Measurements from ENCODE around the gene SYCE1L.
"Not testable (repeated sequence)": the region's sequence is repeated elsewhere in the genome, so short reads cannot be mapped to it uniquely, and the experiment has no call there.

SYCE1L gene, protein sequence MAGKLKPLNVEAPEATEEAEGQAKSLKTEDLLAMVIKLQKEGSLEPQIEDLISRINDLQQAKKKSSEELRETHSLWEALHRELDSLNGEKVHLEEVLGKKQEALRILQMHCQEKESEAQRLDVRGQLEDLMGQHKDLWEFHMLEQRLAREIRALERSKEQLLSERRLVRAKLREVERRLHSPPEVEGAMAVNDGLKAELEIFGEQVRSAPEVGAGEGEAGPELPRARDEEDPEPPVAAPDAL

DNA sequence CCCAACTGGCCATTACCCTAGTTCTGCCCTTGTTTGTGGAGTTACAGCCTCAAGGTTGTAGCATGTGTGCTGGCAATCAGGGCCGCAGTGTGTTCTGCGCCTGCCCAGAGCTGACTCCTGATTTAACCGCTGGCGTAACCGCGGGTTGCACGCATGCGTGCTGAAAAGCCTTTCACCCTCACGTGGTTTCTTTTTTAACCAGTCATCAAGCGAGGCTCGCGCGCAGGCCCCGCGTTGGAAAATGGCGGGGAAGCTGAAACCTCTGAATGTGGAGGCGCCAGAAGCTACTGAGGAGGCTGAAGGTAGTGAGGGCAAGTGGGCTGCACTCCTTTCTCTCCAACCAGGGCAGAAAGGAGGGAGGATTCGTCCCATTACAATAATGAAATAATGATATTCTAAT is at the start of gene SYCE1L:
Gene SYCE1L (plus strand): TSS at position 198 of the 400 bp plus-strand sequence. CDS start 44 bp downstream, at position 242.
- TF ChIP-seq, protein P1, sequence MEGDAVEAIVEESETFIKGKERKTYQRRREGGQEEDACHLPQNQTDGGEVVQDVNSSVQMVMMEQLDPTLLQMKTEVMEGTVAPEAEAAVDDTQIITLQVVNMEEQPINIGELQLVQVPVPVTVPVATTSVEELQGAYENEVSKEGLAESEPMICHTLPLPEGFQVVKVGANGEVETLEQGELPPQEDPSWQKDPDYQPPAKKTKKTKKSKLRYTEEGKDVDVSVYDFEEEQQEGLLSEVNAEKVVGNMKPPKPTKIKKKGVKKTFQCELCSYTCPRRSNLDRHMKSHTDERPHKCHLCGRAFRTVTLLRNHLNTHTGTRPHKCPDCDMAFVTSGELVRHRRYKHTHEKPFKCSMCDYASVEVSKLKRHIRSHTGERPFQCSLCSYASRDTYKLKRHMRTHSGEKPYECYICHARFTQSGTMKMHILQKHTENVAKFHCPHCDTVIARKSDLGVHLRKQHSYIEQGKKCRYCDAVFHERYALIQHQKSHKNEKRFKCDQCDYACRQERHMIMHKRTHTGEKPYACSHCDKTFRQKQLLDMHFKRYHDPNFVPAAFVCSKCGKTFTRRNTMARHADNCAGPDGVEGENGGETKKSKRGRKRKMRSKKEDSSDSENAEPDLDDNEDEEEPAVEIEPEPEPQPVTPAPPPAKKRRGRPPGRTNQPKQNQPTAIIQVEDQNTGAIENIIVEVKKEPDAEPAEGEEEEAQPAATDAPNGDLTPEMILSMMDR (IDR thresholded peaks at IDR 0.05; ENCODE audit: low read depth, low read length, missing control alignments) = no peak
- H3K27me3 ChIP-seq (replicated peaks) = no peaks in the 10 kb centered on the region
- no peak for DNase-seq
- peaks cover 20% of the 10 kb centered on the region for H3K36me3 ChIP-seq (replicated peaks)
- no peak within 1 kb of the TSS for H3K27ac ChIP-seq
- no peak within 1 kb of the TSS for H3K4me3 ChIP-seq (ENCODE audit: low read depth, low read length)
- in situ Hi-C loops (cut with HindIII; ENCODE audit: low pct_ligation_motif_present, low sequenced_read_pairs) = no loop called here

DNA sequence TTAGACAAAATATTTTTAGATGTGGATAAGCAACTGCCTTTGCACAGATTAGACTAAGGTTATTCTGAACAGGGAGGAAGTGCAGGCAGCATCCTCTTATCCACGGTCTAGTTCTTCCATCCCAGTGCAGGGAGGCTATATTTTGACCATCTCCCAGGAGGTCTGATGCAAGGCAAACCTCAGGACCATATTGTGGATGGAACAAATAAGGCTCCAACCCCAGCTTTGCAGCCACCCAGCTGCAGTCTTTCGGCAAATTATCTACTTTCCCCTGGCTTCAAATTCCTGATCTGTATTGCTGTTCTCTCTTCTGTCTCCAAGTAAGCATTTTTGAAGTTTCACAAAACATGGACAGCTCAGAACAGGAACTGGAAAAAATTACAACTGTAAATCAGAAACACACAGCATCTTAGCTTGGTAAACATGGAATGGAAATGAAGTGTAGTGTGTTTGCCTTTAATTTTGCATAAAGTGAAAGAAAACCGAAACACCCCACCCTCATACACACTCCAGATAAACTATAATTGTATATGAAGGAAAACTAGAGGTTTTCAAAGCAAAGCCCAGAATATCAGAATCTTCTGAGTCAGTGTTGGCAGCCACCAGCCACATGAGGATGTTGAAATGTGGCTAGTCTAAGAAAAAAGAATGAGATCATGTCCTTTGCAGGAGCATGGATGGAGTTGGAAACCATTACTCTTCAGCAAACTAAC is 41.7 kb upstream of the SYCE1L start:
- Histone ChIP-seq H3K27ac (no peak overlapping the region), H3K36me3 (replicated peaks) (no peaks in the 10 kb centered on the region), H3K27me3 (replicated peaks) (no peaks in the 10 kb centered on the region), H3K4me3 (ENCODE audit: low read depth, low read length) (no peak overlapping the region)
- DNase-seq = no peak
- in situ Hi-C loops (cut with HindIII; ENCODE audit: low pct_ligation_motif_present, low sequenced_read_pairs) = no loop called here
- TF ChIP-seq, protein P1 (IDR thresholded peaks at IDR 0.05; ENCODE audit: low read depth, low read length, missing control alignments) = no peak

DNA sequence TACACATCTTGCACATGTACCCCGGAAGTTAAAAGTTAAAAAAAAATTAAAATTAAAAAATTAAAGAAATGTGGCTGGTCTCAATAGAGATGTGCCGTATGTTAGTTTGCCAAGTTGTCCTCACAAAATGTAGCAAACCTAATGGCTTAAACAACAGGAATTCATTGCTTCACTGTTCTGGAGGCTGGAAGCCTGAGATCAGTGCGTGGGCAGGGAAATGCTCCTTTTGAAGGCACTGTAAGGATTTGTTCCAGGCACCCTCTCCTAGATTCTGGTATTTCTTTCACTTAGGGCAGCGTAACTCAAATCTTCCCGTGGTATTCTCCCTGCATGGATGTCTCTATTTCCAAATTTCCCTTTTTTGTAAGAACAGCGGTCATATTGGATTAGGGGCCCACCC is 40.9 kb upstream of the SYCE1L start:
- Histone ChIP-seq H3K4me3 (ENCODE audit: low read depth, low read length) (no peak overlapping the region), H3K27ac (no peak overlapping the region), H3K27me3 (replicated peaks) (no peaks in the 10 kb centered on the region), H3K36me3 (replicated peaks) (no peaks in the 10 kb centered on the region)
- DNase-seq = no peak
- in situ Hi-C loops (cut with HindIII; ENCODE audit: low pct_ligation_motif_present, low sequenced_read_pairs) = no loop called here
- TF ChIP-seq, protein P1 (IDR thresholded peaks at IDR 0.05; ENCODE audit: low read depth, low read length, missing control alignments) = no peak

DNA sequence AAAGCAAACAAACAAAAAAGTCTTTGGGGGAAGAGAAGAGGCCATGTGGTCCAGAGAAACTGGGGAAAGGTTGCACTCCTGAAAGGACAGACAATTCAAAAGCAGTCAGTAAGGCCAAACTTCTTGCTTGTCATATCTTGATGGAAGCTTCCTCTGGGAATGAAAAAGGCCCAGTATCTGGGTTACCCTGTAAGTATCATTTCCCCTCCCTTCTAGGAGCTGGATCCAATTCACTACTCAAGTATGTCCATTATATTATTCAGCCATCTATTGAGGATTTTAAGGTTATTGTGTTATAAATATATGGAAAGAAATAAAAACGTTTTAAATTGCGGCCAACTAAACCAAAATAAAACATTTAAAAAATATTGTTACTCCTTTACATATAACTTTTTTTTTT is 34.2 kb upstream of the SYCE1L start:
- Histone ChIP-seq H3K27me3 (replicated peaks) (no peaks in the 10 kb centered on the region), H3K27ac (no peak overlapping the region), H3K4me3 (ENCODE audit: low read depth, low read length) (no peak overlapping the region), H3K36me3 (replicated peaks) (no peaks in the 10 kb centered on the region)
- TF ChIP-seq, protein P1 (IDR thresholded peaks at IDR 0.05; ENCODE audit: low read depth, low read length, missing control alignments) = no peak
- in situ Hi-C loops (cut with HindIII; ENCODE audit: low pct_ligation_motif_present, low sequenced_read_pairs) = no loop called here
- no peak for DNase-seq

DNA sequence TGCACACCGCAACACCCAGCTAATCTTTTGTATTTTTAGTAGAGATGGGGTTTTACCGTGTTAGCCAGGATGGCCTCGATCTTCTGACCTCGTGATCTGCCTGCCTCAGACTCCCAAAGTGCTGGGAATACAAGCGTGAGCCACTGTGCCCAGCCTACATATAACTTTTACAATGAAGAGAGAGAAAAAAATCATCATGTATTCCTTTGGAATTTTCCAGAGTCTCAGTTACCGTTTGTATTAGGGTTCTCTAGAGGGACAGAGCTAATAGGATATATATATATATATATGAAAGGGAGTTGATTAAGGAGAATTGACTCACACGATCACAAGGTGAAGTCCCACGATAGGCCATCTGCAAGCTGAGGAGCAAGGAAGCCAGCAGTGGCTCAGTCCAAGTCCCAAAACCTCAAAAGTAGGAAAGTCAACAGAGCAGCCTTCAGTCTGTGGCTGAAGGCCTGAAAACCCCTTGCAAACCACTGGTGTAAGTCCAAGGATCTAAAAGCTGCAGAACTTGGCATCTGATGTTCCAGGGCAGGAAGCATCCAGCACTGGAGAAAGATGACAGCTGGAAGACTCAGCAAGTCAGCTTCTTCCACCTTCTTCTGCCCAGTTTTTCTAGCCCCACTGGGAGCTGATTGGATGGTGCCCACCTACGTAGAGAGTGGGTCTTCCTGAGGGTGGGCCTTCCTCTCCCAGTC is 33.5 kb upstream of the SYCE1L start:
- in situ Hi-C loops (cut with HindIII; ENCODE audit: low pct_ligation_motif_present, low sequenced_read_pairs); H3K36me3 ChIP-seq (replicated peaks); H3K27me3 ChIP-seq (replicated peaks); H3K4me3 ChIP-seq (ENCODE audit: low read depth, low read length); H3K27ac ChIP-seq; DNase-seq: not testable (repeated sequence)

DNA sequence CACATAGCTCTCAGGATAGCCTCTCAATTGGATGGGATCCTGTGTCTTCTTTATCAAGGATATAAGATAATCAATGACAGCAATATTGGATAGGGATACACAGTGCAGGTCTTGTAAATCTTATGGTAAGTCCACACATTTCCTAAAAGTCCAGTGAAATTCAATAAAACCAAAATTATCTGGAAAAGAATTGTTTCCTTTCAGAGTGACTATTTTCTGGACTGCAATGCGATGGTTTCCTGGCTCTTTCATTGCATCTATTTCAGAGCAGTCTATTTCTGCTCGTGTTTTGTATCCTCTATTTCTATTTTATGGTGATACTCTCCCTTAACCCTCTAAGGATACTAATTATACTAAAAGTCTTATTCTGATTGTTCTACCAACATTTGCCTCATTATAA is 32.5 kb upstream of the SYCE1L start:
- in situ Hi-C loops (cut with HindIII; ENCODE audit: low pct_ligation_motif_present, low sequenced_read_pairs) = no loop called here
- Histone ChIP-seq H3K36me3 (replicated peaks) (no peaks in the 10 kb centered on the region), H3K27me3 (replicated peaks) (no peaks in the 10 kb centered on the region), H3K4me3 (ENCODE audit: low read depth, low read length) (no peak overlapping the region), H3K27ac (no peak overlapping the region)
- no peak for DNase-seq
- TF ChIP-seq, protein P1 (IDR thresholded peaks at IDR 0.05; ENCODE audit: low read depth, low read length, missing control alignments) = no peak
